Lower lobe of right lung (tissue), 2 donors: Measurements from ENCODE around the gene ABCC5. TPM values are rescaled to one million over a fixed set of nuclear protein-coding genes. Genes with fewer than 3 reads are reported as not detected.
"Not testable (repeated sequence)": the region's sequence is repeated elsewhere in the genome, so short reads cannot be mapped to it uniquely, and the experiment has no call there.

Source experiments
- ATAC-seq, 2 donors: fragments of 200-7000 bp; cut with Tn5 transposase; one replicate each; pipeline ENCODE4 v1.9.1; 2020 to 2022; ENCODE audit warnings: mild to moderate bottlenecking in 2 of 2, moderate library complexity in 2 of 2
- DNase-seq: peaks from one replicate; pipeline ENCODE4 v3.0.0-alpha.2; 2020
- H3K27ac ChIP-seq: fragments of 200-600 bp; one replicate; pipeline ENCODE4 v1.8.0; 2022
- H3K27me3 ChIP-seq: fragments of 200-600 bp; one replicate; pipeline ENCODE4 v1.8.0; 2022; ENCODE audit warnings: low read depth
- H3K36me3 ChIP-seq: fragments of 200-600 bp; one replicate; pipeline ENCODE4 v1.8.0; 2022; ENCODE audit warnings: mild to moderate bottlenecking
- H3K4me1 ChIP-seq: fragments of 200-600 bp; one replicate; pipeline ENCODE4 v1.8.0; 2022
- H3K4me3 ChIP-seq: fragments of 200-600 bp; one replicate; pipeline ENCODE4 v1.8.0; 2022; ENCODE audit warnings: mild to moderate bottlenecking
- H3K9me3 ChIP-seq: fragments of 200-600 bp; one replicate; pipeline ENCODE4 v1.8.0; 2022
- CTCF ChIP-seq: fragments of 200-600 bp; IDR thresholded peaks from one replicate; pipeline ENCODE4 v1.8.0; 2022; ENCODE audit warnings: antibody characterized with exemption, mild to moderate bottlenecking
- intact Hi-C: fragments of 100-400 bp; cut with DNase I; formaldehyde crosslinking; loops from one replicate; pipeline ENCODE4 v1.11.0; 2022
- total RNA-seq: library from RNA; stranded (reverse); fragmentation: NEBNext Ultra II Directional; extraction: Animal tissue kit (Norgen Biotek cat#: 25700); gene quantifications from one replicate; pipeline ENCODE4 v1.2.1, GENCODE V29; 2021
- donor health status: DM: no; HTN: yes; CAD: no; lungs with severe emphysema.

Gene ABCC5
- total RNA-seq, 1 donor from 2014 or later, result 38.0 TPM

GRCh38 chr3:184039414-184039813 is 21.7 kb upstream of the ABCC5 start:
- DNase-seq, result no peak
- no peak for TF ChIP-seq CTCF
- Histone ChIP-seq H3K36me3 (no peaks in the 10 kb centered on the region), H3K4me3 (no peak overlapping the region), H3K27ac (no peak overlapping the region), H3K9me3 (no peaks in the 10 kb centered on the region), H3K27me3 (no peaks in the 10 kb centered on the region), H3K4me1 (peaks cover 5% of the 10 kb centered on the region)
- ATAC-seq, result peak; percentile 74 to 91
- intact Hi-C loops, result no loop called here

GRCh38 chr3:184038307-184038706 is 20.6 kb upstream of the ABCC5 start:
- H3K4me3 ChIP-seq, H3K9me3 ChIP-seq, H3K27ac ChIP-seq, DNase-seq, H3K36me3 ChIP-seq, H3K4me1 ChIP-seq, intact Hi-C loops, H3K27me3 ChIP-seq: not testable (repeated sequence)
- peak in 1 of 2 donors; percentile 34 for ATAC-seq

GRCh38 chr3:184037816-184038215 is 20.1 kb upstream of the ABCC5 start:
- no peak overlapping the region for H3K4me3 ChIP-seq
- intact Hi-C loops, result no loop called here
- H3K36me3 ChIP-seq, result no peaks in the 10 kb centered on the region
- H3K4me1 ChIP-seq, result peaks cover 5% of the 10 kb centered on the region
- no peak for TF ChIP-seq CTCF
- DNase-seq (no peak), ATAC-seq (no peak)
- no peaks in the 10 kb centered on the region for H3K9me3 ChIP-seq
- no peak overlapping the region for H3K27ac ChIP-seq
- H3K27me3 ChIP-seq, result no peaks in the 10 kb centered on the region

GRCh38 chr3:184031187-184031792 is 13.6 kb upstream of the ABCC5 start, which contains the start of gene HTR3D:
HTR3D (plus strand) TSS chr3:184031742; CDS start chr3:184031742, 0 bp downstream.
- no peaks in the 10 kb centered on the region for H3K36me3 ChIP-seq
- no peak for TF ChIP-seq CTCF
- H3K4me3 ChIP-seq, result no peak within 1 kb of the TSS
- no peaks in the 10 kb centered on the region for H3K27me3 ChIP-seq
- H3K9me3 ChIP-seq, result no peaks in the 10 kb centered on the region
- no peaks in the 10 kb centered on the region for H3K4me1 ChIP-seq
- intact Hi-C loops, result no loop called here
- no peak within 1 kb of the TSS for H3K27ac ChIP-seq
- DNase-seq, result no peak
- no peak for ATAC-seq

GRCh38 chr3:184030536-184030935 is 12.9 kb upstream of the ABCC5 start:
- H3K4me3 ChIP-seq, result no peak overlapping the region
- TF ChIP-seq CTCF, result no peak
- ATAC-seq, result no peak

GRCh38 chr3:184029443-184029842 is 11.8 kb upstream of the ABCC5 start:
- Histone ChIP-seq H3K9me3 (no peaks in the 10 kb centered on the region), H3K36me3 (no peaks in the 10 kb centered on the region), H3K4me3 (no peak overlapping the region), H3K27me3 (no peaks in the 10 kb centered on the region), H3K4me1 (no peaks in the 10 kb centered on the region), H3K27ac (no peak overlapping the region)
- DNase-seq (no peak), ATAC-seq (no peak)
- TF ChIP-seq CTCF, result no peak
- intact Hi-C loops, result no loop called here

More at GRCh38 chr3:184030536-184030935, 12.9 kb upstream of the ABCC5 start:
- Histone ChIP-seq H3K4me1 (no peaks in the 10 kb centered on the region), H3K27me3 (no peaks in the 10 kb centered on the region), H3K9me3 (no peaks in the 10 kb centered on the region), H3K27ac (no peak overlapping the region), H3K36me3 (no peaks in the 10 kb centered on the region)
- no peak for DNase-seq
- intact Hi-C loops, result no loop called here

- intact Hi-C loops, H3K4me3 ChIP-seq, DNase-seq: not testable (repeated sequence)
Observed at GRCh38 chr3:184028275-184028890, 10.7 kb upstream of the ABCC5 start.

GRCh38 chr3:184025256-184025655 is 7.6 kb upstream of the ABCC5 start:
- ATAC-seq, H3K9me3 ChIP-seq, H3K4me3 ChIP-seq, H3K4me1 ChIP-seq, H3K27ac ChIP-seq, DNase-seq, intact Hi-C loops, H3K27me3 ChIP-seq, H3K36me3 ChIP-seq: not testable (repeated sequence)

More at GRCh38 chr3:184028275-184028890, 10.7 kb upstream of the ABCC5 start:
- not testable (repeated sequence) for H3K4me1 ChIP-seq, ATAC-seq, H3K9me3 ChIP-seq, H3K27me3 ChIP-seq, H3K27ac ChIP-seq, H3K36me3 ChIP-seq
